ENCODE results near the gene CAMTA1.

Gene CAMTA1

DNA sequence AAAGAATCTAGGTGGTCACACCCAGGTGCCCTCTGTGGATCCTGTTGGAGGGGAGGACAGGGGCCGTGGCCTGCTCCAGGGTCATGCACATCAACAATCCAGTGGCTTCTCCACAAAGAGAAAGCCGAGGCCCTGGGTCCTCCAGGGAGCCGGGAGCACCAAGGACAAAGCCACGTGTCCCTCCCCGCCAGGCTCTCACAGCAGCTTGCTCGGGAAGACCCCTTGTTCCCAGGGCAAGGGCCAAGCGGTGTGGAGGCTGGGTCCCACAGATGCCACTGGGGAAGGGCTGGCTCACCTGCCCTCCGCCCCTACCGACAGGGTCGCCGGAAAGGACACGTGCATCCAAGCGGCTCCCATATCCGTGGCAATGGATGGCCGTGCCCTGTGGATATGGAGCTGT, 793.0 kb downstream of the CAMTA1 start:
- no peak for DNase-seq

DNA sequence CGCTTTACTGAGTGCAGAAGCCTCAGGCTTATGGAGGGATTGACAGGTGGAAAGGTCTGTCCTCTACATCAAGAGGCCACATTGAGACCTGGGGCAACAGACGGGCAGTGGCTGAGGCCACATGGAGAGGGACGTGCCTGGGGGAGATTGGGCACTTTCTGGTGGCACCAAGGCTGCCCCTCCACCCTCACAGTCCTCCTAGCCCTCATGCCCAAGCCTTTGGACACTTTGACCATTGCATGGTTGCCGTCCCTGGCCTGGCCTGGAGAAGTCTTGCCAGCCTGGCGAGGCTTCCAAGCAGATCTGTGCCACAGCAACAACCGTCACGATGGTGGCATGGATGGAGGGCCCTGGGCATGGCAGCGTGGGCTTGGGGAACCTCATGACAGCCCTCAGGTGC, 793.8 kb downstream of the CAMTA1 start:
- no peak for DNase-seq

DNA sequence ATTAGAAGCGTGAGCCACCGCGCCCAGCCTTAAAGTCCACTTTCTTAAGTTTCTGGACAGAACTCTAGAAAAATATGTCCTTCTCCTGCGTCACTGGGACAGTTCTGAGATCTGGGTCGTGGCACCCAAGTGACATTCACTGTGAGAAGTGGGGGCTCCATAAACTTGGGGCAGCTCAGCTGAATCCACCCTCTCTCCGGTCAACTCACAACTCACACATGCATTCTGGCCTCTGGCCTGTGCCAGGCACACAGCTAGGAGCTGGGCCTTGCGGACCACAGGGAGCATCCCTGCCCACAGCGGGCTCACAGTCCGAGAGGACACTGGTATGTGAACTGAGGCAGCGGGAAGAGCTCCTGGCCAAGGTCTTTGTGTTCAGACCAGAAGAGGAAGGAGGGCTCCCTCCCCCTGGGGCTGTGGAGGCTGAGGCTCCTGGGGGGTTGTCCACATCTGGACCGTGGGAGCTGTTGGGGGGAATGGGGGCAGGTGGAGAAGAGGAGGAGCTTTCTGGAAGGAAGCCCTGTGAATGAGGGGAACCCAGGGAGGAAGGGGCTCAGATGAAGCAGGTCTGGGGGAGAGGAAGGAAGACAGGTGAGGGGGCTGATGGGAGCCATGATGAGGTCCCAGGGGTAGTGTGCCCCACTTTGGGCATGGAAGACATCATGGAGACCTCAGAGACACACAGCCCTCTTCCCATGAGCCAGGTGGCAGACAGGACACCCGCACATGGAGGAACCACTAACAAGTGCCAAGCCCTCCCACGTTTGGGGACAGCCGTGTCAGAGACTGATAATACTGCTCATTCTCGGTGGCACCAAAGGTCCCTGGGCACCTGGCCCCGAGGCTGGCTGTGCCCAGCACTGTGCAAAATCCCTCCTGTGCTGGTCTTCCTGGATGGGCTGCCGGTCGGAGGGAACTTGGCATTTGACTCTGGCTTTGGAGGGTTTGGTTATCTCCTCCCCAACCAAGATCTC, 794.9 kb downstream of the CAMTA1 start:
- DNase-seq = no peak

DNA sequence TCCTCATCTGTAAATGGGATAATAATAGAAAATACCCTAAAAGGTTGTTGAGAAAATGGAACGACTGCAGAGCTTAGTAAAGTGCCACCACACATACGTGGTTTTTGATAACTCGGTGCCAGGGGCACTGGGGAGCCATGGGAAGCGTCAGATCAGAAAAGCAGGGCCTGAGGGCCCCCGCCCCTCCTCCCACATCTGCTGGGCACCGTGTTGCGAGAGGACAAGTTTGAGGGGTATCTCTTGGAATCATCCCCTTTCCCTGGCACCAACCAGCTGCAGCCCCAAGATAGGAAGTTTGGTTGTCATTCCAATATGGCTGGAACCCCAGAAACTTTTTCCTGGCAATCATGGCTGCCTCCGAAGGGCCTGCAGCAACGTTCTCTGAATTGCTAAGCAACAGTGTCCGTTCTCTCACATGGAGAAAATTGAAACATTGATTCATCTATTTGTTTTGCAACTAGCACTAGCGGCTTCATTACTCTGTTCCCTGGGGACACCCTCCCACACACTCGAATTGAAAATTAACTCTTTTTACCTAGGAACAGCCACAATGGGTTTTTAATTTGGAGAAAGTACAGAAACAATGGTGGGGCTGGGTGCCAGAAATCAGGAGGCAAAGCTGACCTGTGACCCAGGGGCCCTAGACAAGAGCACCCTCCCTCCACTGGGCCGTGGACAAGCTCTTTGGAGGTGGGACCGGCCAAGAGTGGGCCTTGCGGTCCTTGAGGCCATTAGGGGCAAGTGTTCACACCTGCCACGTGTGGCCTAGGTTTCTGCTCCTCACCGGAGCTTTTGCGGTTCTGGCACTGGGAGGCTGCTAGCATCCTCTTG, 795.9 kb downstream of the CAMTA1 start:
- DNase-seq = no peak

DNA sequence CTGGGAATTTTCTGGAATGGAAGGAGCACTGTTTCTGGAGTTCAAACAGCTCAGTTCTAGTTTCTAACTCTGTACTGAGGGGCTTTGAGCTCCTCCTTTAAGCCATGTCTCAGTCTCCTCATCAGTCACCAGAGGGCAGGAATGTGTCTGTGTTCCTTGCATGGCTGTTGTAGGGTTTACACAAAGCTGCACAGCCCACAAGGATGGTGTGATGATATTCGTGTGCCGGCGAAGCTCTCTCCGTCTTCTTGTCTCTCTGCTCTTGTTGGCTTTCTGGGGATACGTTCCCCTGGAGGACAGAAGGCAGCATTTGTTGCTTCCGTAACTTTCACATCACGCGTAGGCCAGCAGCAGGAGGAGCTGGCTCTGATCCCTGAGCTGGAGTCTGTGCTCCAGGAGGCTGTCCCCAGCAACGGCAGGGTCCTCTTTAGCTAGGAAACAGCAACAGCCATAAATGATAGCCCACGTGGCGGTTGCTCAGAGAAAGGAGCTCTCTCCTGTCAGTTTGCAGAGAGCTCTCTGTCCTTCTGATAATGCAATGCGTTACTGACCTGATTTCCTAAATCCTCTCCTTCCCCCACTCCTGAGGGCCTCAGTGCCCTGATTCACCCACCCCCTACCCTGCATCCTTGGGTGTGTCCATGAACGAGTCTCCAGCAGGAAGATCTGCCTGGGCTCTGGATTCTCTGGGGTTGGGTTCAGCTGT, 796.7 kb downstream of the CAMTA1 start:
- no peak for DNase-seq

DNA sequence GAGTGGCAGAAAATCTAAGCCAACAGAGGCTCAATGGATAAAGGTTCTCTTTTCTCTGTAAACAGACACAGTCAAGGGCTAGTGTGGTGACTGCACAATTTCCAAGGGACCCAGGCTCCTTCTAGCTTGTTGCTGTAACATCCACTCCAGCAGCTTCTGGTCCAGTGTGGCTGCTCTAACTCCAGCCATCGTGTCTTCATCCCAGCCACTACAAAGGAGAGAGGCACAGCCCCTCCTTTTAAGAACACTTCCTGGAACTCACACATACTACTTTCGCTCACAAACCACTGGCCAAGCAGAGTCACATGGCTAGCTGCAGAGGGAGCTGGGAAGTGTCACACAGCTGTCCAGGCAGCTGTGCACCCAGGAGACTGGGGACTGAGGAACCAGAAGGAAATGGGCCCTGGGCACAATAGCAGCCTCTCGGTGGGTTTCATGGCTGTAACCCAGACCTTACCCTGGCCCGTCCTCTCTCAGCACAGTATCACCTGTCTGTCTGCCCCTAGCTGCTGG, 797.3 kb downstream of the CAMTA1 start:
- no peak for DNase-seq

DNA sequence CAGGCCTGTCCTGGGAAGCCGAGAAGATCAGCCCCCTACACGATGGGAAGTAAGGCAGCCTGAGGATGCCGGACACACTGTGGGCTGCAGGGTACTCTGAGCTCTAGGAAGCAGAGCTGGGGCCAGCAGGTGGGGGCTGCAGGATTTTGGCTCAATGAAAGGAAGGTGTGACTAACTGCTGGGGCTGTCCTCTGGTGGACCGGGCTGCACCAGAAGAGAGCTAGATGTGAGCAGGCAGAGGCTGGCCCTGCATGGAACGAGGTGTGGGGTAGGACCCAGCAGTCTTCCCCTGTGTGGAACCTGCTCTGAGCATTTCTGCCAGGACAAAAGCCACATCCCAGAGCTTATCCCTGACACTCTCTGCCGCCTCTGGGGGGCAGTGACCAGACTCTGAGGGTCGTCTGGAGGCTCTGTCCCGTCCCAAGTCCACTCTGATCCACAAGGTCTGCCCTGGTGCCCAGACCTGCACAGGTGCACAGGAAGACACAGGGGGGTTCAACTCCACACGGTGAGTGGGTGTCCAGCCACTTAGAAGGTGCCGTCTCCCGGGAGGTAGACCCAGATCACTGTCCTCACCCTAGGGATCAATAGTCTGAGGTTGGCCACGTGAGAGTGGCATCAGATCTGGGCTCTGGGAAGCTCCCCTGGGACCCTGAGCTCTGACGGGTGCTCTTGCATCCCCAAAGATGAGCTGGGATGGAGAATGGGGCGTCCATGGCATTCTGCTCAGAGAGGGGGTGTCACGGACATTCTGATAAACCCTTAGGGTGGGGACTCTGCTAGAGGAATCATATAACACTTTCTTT, 798.2 kb downstream of the CAMTA1 start:
- no peak for DNase-seq

DNA sequence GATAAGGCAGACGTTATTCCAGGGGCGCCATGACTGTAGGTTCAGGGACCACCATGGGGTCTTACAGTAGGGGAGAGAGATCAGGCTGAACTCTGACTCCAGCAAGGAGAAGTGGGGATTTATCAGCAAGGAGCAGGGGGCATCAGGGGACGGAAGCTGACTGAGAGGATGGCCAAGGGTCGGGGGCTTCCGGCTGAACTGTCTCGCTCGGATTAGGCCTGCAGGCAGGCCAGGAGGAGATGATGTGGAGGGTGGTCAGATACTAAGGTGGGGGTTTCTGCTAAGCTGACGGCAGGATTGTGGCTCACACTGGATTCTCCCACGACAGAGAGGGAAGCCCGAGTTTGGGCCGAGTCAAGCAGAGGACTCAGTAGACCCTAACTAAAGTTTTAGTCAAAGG, 798.9 kb downstream of the CAMTA1 start:
- DNase-seq = no peak

DNA sequence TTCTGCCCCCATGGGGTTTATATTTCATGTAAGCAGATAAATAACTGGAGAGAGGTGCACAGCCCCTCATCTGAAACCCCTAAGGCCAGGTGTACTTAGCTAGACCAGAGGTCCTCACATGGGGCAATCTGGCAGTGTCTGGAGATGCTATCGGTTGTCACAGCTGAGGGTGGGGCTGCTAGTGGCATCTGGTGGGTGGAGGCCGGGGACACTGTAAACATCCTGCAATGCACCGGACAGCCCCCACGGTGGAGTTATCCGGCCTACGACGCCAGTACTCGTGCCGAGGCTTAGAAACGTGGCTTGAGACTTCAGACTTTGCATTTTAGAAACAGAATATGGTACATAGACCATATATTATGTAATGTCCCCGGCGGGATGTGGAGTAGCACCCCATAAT, 799.4 kb downstream of the CAMTA1 start:
- no peak for DNase-seq

DNA sequence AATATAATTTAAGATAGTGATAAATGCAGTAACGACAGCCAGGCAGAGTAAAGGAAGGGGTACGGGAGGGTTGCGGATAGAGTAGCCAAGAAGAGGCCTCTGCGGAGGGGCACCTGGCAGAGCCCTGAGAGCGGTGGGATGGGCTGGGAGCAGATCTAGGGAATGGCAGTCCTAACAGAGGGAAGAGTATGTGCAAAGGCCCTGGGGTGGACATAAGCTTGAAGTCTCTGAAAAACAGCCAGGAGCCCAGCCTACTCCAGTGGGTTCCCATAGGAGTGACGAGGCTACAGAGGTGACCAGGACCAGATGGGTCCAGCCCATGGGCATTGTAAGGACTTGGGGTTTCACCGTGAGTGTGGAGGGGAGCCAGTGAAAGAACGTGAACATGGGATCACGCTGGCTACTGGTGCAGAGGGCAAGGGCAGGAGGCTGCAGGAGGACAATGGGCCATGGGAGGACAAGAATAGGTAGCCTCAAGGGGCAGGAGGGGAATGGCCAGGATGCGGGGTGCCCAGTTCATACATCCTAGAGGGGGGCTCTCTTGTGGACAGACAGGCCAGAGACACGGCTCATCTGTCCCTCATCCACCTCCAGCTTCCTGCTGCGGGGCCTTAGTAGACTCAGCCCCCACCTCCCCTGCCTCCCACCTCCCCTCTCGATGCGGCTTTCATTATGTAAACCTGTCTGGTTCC, 800.1 kb downstream of the CAMTA1 start:
- DNase-seq = no peak

DNA sequence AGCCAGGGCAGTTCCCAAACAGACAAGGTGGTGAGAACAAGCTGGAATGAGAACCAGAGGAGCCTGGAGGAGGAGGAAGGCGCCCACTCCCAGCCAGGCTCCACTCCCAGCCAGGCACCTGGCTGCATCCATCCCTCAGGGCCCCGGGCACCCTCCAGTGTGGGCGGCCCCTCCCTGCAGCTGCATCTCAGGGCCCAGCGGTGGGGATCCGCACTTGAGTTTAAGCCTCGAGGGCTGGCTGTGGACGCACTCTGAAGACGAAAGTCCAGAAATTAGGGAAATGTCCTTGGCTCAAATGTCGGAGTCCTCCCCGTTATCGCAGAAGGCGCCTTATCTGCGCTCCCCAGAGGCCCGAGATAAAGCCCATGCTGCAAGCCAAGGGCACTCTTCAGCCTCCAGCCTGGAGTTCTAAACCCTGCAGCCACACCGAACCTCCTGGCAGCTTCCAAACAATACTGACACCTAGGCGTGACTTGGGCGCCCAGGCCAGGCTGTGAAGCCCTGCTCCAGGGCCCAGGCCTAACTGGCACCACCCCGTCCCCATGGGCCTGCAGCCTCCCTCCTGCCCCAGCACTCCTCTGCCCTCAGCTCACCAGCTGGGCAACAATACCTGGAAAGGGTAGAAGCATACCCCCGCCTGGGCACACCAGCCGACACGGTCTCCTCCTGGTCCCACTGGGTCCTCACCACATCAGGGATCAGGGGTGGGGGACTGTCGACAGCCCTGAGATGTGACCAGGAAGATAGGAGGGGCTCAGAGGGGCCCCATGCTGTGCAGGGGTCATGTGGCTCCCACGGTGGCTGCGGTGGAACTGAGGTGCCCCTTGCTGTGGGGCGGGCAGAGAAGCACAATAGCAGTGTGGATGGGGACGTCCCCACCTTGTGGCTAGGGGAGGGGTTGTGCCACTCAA, 801.0 kb downstream of the CAMTA1 start:
- DNase-seq = no peak

DNA sequence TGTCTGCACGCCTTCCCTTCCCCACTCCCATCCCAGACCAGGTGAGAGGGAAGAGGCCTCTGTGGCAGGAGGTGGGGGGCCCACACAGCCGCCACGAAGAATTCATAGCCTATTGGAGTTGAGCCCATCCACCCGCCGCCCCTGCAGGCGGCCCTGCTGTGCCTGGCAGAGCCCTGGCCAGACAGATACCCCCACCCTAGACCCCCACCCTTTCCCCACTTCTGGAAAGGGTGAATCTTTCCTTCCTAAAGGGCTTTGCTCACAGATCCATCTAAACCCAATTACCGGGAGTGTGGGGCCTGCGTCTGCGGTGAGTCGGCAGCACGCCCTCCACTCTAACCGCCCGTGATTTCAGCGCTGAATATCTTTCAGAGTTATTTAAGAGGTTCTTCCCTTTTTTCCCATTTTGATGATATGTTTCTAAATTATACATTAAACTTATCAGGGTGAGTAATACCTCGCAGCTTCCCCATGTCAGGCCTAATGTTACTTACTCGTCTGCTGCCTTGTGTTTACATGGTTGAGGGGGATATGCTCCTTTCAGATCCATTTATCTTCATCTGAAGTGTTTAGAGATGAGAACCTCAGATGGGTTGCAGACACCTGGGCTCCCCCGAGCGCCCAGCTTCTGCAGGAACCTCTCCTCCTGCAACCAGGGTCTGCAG, 802.0 kb downstream of the CAMTA1 start:
- DNase-seq = no peak

DNA sequence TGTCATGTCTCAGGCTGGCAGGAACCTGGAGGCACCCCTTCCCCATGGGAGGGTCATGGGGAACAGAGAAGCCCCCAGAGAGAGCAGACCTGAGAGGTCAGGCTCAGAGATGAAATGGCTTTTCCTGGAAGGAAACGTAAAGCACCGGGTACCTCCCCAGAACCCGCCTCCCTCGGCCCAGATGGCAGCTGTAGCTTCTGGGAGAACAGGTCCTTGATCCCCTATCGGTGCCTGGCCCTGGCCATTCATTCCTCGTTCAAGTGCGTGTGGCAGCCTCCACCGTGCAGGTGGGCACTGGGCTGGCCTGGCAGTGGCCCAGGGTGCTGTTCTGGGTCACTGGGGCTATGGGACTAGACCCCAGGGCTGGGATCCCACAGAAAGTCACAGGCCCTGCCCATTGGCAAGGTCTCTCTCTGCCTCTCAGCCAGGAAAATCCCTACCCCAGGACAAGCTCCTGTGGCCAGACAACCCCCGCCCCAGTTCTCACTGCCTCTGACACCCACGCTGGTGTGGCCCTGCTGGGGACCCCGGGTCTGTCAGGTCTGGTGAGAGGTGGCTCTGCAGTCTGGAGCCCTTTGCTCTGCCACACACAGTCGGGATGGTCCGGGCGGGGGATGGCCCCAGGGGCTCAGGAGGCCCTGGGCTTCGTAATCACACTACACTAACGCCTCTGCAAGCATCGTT, 802.7 kb downstream of the CAMTA1 start:
- no peak for DNase-seq

DNA sequence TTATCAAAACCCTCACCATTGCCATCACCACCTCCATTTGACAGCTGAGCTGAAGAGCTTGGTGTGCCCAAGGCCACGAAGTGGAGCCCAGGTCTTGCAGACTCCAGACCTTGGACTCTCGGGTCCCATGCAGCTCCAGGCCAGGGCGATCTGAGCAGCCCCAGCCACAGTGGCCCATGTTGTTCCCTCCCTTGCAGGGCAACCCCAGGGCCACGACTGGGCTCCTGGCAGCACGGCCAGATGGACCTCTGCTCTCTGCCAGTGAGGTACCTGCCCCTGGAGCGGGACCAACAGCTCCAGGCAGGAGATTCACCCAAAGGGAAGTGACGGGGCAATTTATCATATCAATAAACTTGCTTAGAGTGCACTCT, 803.2 kb downstream of the CAMTA1 start:
- DNase-seq = no peak

DNA sequence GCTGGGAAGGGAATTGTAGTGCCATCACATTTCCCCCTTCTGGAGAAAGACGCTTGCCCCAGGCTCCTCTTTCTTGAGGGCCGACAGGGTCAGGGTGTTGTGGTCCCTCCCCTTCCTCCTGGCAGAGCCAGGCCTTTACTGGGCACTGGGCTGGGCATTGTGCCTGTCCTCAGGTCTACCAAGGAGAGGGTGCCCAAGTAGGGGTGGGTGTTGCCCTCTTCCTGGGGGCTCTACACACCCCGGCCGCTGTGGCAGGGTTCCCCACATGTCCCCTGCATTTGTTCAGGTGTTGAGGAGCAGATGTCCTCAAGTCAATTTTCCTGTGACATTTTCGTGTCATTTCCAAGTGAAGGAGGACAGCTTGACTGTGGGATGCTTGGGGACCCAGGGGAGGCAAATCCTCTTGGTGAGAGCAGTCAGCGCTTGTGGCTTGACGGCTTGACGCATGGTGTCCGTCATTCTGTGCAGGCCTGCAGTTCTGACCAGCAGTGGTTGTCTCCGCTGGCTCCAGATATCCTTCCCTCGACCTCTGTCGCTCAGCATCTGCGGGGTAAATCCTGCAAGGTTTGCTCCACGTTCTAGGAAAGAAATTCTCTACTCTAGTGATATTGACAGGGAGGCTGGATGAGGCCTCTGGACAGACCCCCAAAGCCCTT, 804.0 kb downstream of the CAMTA1 start:
- no peak for DNase-seq

DNA sequence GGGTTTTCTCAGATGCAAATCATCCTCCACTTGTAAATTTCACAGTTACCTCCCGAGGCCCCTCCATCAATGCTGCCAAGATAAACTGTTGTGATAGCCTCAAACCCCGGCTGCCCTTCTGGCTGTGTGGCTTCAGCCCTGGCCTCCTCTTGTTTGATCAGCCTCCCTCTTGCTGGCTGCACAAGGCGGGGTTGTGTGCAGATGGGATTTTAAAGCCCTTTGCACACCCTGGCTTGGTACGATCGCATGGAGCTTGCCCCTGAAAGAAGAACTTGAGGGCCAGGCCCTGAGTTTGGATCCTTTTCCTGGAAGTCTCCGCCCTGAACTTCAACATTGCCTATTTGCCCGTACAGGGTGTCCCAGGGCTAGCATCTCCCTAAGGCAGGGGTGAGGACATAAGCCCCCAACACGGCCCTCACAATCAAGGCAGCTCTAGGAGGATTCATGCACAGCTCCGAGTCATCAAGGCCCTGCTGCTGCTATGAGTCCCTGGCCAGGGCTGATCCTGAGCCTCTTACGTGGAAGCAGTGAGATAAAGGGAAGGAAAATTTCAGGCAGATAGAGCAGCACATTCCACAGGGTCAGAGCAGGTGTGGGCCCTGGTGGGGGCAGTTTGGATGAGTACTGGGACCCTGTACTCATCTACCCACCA, 804.6 kb downstream of the CAMTA1 start:
- no peak for DNase-seq

DNA sequence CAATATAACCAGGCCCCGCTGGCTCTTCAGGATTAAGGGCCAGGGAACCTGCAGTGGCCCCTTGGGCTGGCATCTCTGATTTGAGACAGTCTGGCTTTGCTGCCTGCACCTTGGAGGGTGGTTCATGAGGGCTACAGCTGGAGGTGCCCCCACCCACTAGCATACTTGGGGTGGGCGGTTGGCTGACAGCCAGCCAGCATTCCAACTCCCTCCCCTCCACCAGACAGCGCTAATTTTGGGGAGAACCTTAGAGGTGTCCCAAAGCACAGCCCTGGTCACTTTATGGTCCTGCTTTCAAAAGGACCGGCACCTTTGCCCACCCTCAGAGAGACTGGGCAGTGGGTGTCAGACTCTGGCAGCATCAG, 805.2 kb downstream of the CAMTA1 start:
- DNase-seq = no peak

DNA sequence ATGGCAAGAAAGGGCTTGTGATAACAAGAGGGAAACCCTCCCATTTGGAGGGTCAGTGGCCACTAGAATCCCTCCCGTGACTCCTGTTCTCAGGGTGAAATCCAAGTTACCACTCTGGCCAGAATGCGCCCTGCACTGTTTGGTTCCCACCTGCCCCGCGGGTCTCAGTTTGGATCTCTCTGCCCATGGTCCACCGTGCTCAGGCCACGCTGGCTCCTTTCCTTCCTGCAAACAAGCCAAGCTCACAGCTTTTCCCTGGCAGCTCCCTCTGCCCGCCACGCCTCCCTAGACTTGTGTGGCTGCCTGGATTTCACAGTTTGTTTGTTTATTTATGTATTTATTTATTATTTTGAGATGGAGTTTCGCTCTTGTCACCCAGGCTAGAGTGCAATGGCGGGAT, 806.3 kb downstream of the CAMTA1 start:
- no peak for DNase-seq
